Epithelial cell of proximal tubule (primary cell): ENCODE measurements around the gene CCDC178. TPM values are rescaled to one million over a fixed set of nuclear protein-coding genes. Genes with fewer than 3 reads are reported as not detected.

Source experiments
- DNase-seq: peaks from one replicate; pipeline ENCODE4 v3.0.0-alpha.2; 2011; ENCODE audit warnings: low read depth
- H3K4me3 ChIP-seq: 2 replicates; pipeline ENCODE4 v1.5.1; 2011; ENCODE audit warnings: low read depth, mild to moderate bottlenecking, low read length
- CTCF ChIP-seq: conservative IDR thresholded peaks from 2 replicates; pipeline ENCODE4 v1.5.1; 2012; ENCODE audit warnings: low read depth, mild to moderate bottlenecking, low read length
- total RNA-seq: library from RNA; depleted of rRNA; stranded (reverse); fragments of >200 nt; gene quantifications from 2 replicates; pipeline ENCODE4 v1.2.3, GENCODE V29; 2015

The CCDC178 gene
- total RNA-seq, 1 donor from 2014 or later: not detected

DNA sequence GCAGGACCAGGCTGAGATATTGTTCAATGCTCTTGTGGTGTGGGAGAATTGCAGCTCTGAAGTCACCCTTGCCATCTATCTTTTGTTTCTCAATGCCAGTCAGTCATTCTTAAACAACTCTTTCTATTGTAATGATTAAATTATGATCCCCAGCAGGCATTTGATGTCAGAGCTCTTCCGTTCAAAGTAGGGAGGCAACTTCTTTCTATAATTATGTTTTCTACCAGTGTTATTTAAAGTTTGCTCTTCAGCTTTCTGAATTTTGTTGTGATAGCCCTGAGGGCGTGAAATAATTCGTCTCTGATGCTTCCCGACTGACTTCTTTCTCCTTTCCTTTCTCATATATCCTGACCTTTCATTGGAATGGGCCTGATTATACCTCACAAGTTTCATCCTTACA, 506.3 kb downstream of the CCDC178 start:
- no peak for DNase-seq
- TF ChIP-seq CTCF: no peak

GRCh38 chr18:32930695-32931301, 509.7 kb downstream of the CCDC178 start:
- no peak for DNase-seq
- TF ChIP-seq CTCF: peak; percentile 73
- no peak overlapping the region for H3K4me3 ChIP-seq

More for the DNA sequence above, 506.3 kb downstream of the CCDC178 start:
- no peak overlapping the region for H3K4me3 ChIP-seq

- H3K4me3 ChIP-seq: no peak overlapping the region
- no peak for DNase-seq
- no peak for TF ChIP-seq CTCF
Observed at GRCh38 chr18:32929213-32929612, 511.3 kb downstream of the CCDC178 start.

DNA sequence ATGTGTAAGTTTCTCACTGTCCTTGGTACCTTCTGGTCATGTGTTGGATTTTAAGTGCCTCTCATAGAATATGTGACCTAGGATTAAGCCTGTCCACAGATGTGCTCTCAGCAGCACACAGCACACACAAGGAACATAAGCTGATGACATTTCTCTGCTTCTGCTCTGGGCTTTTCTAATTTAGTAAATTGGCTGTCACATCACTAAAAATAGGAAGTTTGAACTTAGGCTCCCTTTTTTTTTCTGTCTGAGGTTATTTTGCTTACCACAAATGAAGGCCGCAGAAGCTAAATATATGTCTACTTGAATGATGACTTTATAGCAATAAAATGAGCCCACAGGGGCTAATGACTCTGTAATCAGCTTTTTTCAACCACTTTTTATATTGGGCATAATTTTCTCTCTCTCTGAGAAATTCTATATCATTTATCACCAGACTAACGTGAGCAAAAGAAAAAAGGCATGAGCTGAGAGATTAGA, 517.5 kb downstream of the CCDC178 start:
- no peak overlapping the region for H3K4me3 ChIP-seq
- DNase-seq: no peak
- TF ChIP-seq CTCF: no peak

- H3K4me3 ChIP-seq: no peak overlapping the region
- DNase-seq: peak; percentile 92
- no peak for TF ChIP-seq CTCF
Observed at GRCh38 chr18:32920796-32921787, 519.4 kb downstream of the CCDC178 start.

DNA sequence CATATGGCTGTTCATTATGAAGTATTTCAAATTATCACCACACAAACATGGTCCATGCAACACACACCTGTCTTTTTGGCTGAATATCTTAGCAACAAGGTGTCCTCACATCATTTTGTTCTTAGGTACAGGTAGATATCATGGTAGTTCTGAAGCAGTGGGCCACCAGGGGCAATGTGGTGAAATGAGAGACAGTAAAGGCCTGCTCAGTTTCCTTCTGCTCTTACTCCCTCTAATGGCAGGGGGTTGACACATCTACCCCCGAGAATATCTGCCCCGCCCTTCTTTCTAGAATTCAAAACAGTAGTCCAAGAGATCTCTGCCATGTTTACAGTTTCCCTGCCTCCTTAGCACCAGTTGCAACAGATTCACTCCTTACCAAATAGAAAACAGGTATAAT, 520.7 kb downstream of the CCDC178 start:
- TF ChIP-seq CTCF: peak; percentile 93
- H3K4me3 ChIP-seq: no peak overlapping the region
- DNase-seq: no peak
